MM.1S (cell line): Measurements from ENCODE around the gene MT2A.

Experiments
- DNase-seq: peaks from one replicate; pipeline ENCODE4 v3.0.0-alpha.2; 2015
- H2AFZ ChIP-seq: fragments of 300-600 bp; sonication (generic); 2 replicates; pipeline ENCODE4 v1.6.0; 2016; ENCODE audit warnings: antibody characterized with exemption, low read length
- H3F3A ChIP-seq: fragments of 300-600 bp; sonication (generic); 2 replicates; pipeline ENCODE4 v1.6.1; 2016; ENCODE audit warnings: mild to moderate bottlenecking, antibody characterized with exemption, low read length, moderate library complexity, mixed read lengths; ENCODE audit not compliant: insufficient read depth
- H3K27ac ChIP-seq: fragments of 300-600 bp; sonication (generic); 2 replicates; pipeline ENCODE4 v1.5.1; 2016; ENCODE audit warnings: mild to moderate bottlenecking, low read length
- H3K27me3 ChIP-seq: fragments of 300-600 bp; sonication (generic); replicated peaks from 2 replicates; pipeline ENCODE4 v1.6.0; 2016; ENCODE audit warnings: low read length; ENCODE audit not compliant: insufficient read depth
- H3K36me3 ChIP-seq: fragments of 300-600 bp; sonication (generic); replicated peaks from 2 replicates; pipeline ENCODE4 v1.6.1; 2016; ENCODE audit warnings: mild to moderate bottlenecking, low read length, mixed read lengths; ENCODE audit not compliant: insufficient read depth
- H3K4me1 ChIP-seq: fragments of 300-600 bp; sonication (generic); 2 replicates; pipeline ENCODE4 v1.6.1; 2016; ENCODE audit warnings: low read length, mixed read lengths
- H3K4me2 ChIP-seq: fragments of 300-600 bp; sonication (generic); 2 replicates; pipeline ENCODE4 v1.6.0; 2016; ENCODE audit warnings: low read depth, low read length
- H3K4me3 ChIP-seq: fragments of 300-600 bp; sonication (generic); 2 replicates; pipeline ENCODE4 v1.5.1; 2016; ENCODE audit warnings: low read length, mixed read lengths
- H3K79me2 ChIP-seq: fragments of 300-600 bp; sonication (generic); 2 replicates; pipeline ENCODE4 v1.6.1; 2016; ENCODE audit warnings: mixed run types, low read length, mixed read lengths
- H3K9ac ChIP-seq: fragments of 300-600 bp; sonication (generic); 2 replicates; pipeline ENCODE4 v1.6.1; 2016; ENCODE audit warnings: low read length, mixed read lengths
- H3K9me2 ChIP-seq: fragments of 300-600 bp; sonication (generic); replicated peaks from 2 replicates; pipeline ENCODE4 v1.6.1; 2016; ENCODE audit warnings: mild to moderate bottlenecking, low read length, mixed read lengths; ENCODE audit not compliant: insufficient read depth
- H3K9me3 ChIP-seq: fragments of 300-600 bp; sonication (generic); replicated peaks from 2 replicates; pipeline ENCODE4 v1.6.1; 2016; ENCODE audit warnings: mild to moderate bottlenecking, low read length, mixed read lengths; ENCODE audit not compliant: insufficient read depth
- H4K20me1 ChIP-seq: fragments of 300-600 bp; sonication (generic); 2 replicates; pipeline ENCODE4 v1.6.1; 2016; ENCODE audit warnings: mild to moderate bottlenecking, low read length, moderate library complexity, mixed read lengths; ENCODE audit not compliant: insufficient read depth
- CTCF ChIP-seq: fragments of 300-600 bp; sonication (generic); IDR thresholded peaks from 2 replicates; pipeline ENCODE4 v1.5.1; 2016; ENCODE audit warnings: antibody characterized with exemption, low read length, mixed read lengths
- EZH2 ChIP-seq: fragments of 300-600 bp; sonication (generic); optimal IDR thresholded peaks from 2 replicates; pipeline ENCODE3; 2017; ENCODE audit warnings: low read depth, mild to moderate bottlenecking, antibody characterized with exemption, low read length, mixed read lengths
- EZH2phosphoT487 ChIP-seq: fragments of 300-600 bp; sonication (generic); IDR thresholded peaks from 2 replicates; pipeline ENCODE4 v1.6.1; 2018; ENCODE audit warnings: antibody characterized with exemption, low read length

Gene MT2A

GRCh38 chr16:56571525-56571924 lies 36.9 kb upstream of the MT2A start:
- H3K79me2 ChIP-seq, result no peaks in the 10 kb centered on the region
- no peak overlapping the region for H3K9ac ChIP-seq
- no peaks in the 10 kb centered on the region for H3K9me3 ChIP-seq
- TF ChIP-seq CTCF (no peak), EZH2 (no peak), EZH2phosphoT487 (no peak)
- H2AFZ ChIP-seq, result no peak overlapping the region
- DNase-seq, result no peak
- H3K9me2 ChIP-seq, result no peaks in the 10 kb centered on the region
- no peaks in the 10 kb centered on the region for H3K27me3 ChIP-seq
- no peak overlapping the region for H3K4me2 ChIP-seq
- no peak overlapping the region for H3K27ac ChIP-seq
- peaks cover 2% of the 10 kb centered on the region for H3K4me1 ChIP-seq
- no peak overlapping the region for H3K4me3 ChIP-seq
- H3K36me3 ChIP-seq, result no peaks in the 10 kb centered on the region
- no peaks in the 10 kb centered on the region for H3F3A ChIP-seq
- no peaks in the 10 kb centered on the region for H4K20me1 ChIP-seq

- Histone ChIP-seq H3K4me2 (no peak overlapping the region), H3K79me2 (no peaks in the 10 kb centered on the region)
- no peak for DNase-seq
These were observed 33.8 kb upstream of the MT2A start for GRCh38 chr16:56574625-56575024.

GRCh38 chr16:56576585-56577299 lies 31.6 kb upstream of the MT2A start:
- no peaks in the 10 kb centered on the region for H3K9me3 ChIP-seq
- H3K4me3 ChIP-seq, result no peak overlapping the region
- H3K27ac ChIP-seq, result peak overlapping the region; percentile 41; the same call in 1 of the 2 replicates
- peaks cover 8% of the 10 kb centered on the region for H3K4me1 ChIP-seq
- no peak overlapping the region for H3K4me2 ChIP-seq
- no peaks in the 10 kb centered on the region for H3F3A ChIP-seq
- TF ChIP-seq EZH2phosphoT487, result no peak
- peak; percentile 92 for TF ChIP-seq CTCF
- no peak for TF ChIP-seq EZH2
- H3K27me3 ChIP-seq, result no peaks in the 10 kb centered on the region
- no peaks in the 10 kb centered on the region for H3K36me3 ChIP-seq
- peak; percentile 87 for DNase-seq
- H3K9ac ChIP-seq, result no peak overlapping the region
- H2AFZ ChIP-seq, result peak overlapping the region; percentile 47
- no peaks in the 10 kb centered on the region for H4K20me1 ChIP-seq
- no peaks in the 10 kb centered on the region for H3K9me2 ChIP-seq
- no peaks in the 10 kb centered on the region for H3K79me2 ChIP-seq

More at GRCh38 chr16:56574625-56575024, 33.8 kb upstream of the MT2A start:
- Histone ChIP-seq H3K4me3 (no peak overlapping the region), H3K9me2 (no peaks in the 10 kb centered on the region), H3K27me3 (no peaks in the 10 kb centered on the region), H3F3A (no peaks in the 10 kb centered on the region), H4K20me1 (no peaks in the 10 kb centered on the region), H2AFZ (no peak overlapping the region), H3K4me1 (peaks cover 8% of the 10 kb centered on the region), H3K27ac (no peak overlapping the region), H3K9me3 (no peaks in the 10 kb centered on the region), H3K36me3 (no peaks in the 10 kb centered on the region), H3K9ac (no peak overlapping the region)
- TF ChIP-seq EZH2 (no peak), CTCF (no peak), EZH2phosphoT487 (no peak)
